ENCODE results near the gene SLC1A4.

GRCh38 chr2:64957109-64957903 lies 31.9 kb upstream of the SLC1A4 start:
- TF ChIP-seq CTCF (IDR thresholded peaks at IDR 0.05) = no peak
- TF ChIP-seq POLR2A (IDR thresholded peaks at IDR 0.05) = no peak

All from thyroid gland (tissue), 4 donors.